ENCODE results near the gene SIKE1.
"Not testable (repeated sequence)": the region's sequence is repeated elsewhere in the genome, so short reads cannot be mapped to it uniquely, and the experiment has no call there.

DNA sequence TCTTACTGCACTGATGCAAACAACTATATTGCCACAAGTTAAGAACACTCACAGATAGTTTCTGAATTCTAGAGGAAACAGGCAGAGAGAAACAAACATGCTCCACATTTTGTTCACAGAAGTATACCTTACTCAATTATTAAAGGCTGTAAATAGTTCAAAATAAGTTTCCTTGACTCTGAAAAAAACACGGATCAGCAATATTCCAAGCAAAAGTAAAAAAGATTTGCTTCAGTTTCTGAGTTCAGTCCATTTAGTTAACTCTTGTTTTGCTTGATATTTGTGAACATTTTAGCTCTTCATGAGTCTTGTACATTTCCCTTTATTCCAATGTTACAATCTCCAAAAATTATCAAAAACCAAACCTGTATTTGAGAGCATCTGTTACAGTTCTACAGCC, 49.6 kb upstream of the SIKE1 start:
- TF ChIP-seq EZH2, EZH2phosphoT487 (IDR thresholded peaks at IDR 0.05): not testable (repeated sequence)
- TF ChIP-seq, protein P1, sequence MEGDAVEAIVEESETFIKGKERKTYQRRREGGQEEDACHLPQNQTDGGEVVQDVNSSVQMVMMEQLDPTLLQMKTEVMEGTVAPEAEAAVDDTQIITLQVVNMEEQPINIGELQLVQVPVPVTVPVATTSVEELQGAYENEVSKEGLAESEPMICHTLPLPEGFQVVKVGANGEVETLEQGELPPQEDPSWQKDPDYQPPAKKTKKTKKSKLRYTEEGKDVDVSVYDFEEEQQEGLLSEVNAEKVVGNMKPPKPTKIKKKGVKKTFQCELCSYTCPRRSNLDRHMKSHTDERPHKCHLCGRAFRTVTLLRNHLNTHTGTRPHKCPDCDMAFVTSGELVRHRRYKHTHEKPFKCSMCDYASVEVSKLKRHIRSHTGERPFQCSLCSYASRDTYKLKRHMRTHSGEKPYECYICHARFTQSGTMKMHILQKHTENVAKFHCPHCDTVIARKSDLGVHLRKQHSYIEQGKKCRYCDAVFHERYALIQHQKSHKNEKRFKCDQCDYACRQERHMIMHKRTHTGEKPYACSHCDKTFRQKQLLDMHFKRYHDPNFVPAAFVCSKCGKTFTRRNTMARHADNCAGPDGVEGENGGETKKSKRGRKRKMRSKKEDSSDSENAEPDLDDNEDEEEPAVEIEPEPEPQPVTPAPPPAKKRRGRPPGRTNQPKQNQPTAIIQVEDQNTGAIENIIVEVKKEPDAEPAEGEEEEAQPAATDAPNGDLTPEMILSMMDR (IDR thresholded peaks at IDR 0.05): not testable (repeated sequence)

Data from neural progenitor cell (in vitro differentiated cells).